HG02840 (cell line): ENCODE data around the gene GSE1.

Experiments used
- ATAC-seq: cut with Tn5 transposase; IDR thresholded peaks from one replicate; pipeline ENCODE4 v1.9.1; 2021; ENCODE audit warnings: mild to moderate bottlenecking, moderate library complexity, moderate number of reproducible peaks; ENCODE audit not compliant: unreplicated experiment, low FRiP score

GSE1 gene

DNA sequence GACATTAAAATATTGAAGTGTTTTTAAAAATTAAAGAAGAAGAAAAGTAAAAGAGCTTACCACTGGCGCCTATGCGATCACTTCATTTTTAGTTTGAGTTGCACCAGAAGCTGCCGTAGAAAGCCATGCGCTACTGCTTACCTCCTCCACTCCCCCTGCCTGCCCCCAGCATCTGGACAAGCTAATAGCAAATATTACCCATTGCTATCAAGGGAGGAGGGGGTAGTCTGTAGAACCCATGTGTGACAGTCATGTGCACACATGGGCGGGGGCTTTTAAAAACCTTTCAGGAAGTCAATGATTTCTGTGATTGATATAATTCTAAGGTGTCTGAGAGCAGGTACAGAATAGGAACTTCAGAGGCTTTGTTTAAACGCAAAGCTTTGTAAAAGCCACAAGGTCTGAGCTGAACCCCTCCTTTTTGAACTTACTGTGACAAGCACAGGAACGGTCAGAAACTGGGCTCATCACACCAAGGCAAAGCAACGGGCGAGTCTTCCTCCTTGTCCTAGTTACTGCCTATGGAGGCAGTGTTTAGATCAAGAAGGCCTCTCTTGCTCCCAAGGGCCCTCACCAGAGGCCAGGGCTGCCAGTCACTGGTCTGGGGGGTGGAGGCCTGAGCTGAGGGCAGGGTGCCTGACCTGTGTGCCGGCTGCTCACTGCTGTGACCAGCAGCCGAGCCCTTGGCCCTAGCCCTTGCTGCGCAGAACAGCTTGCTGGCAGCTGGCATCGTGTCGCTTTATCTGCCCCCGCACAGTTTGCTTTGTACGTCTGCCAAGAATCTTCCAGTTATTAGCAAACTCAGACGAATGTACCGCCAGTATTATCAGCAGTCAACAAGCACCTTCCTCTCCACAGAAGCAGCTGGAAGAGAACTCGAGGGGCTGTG is 60.7 kb downstream of the GSE1 start:
- no peak for ATAC-seq

DNA sequence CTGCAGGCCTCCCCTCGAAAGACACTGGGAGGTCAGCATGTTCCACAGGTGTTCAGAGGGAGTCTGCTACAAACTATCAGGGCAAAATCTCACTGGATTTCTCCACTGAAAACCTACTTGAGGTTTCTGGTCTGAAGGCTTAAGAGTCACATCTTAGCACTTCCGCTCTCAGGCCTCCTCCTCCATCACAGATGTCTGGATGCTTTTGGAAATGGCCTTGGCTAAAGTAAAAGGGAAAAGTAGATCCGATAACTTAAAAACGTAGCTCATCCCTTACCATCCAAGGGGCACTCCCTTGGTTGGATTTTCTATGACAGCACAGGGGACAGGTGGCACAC is 61.3 kb downstream of the GSE1 start:
- ATAC-seq: no peak

DNA sequence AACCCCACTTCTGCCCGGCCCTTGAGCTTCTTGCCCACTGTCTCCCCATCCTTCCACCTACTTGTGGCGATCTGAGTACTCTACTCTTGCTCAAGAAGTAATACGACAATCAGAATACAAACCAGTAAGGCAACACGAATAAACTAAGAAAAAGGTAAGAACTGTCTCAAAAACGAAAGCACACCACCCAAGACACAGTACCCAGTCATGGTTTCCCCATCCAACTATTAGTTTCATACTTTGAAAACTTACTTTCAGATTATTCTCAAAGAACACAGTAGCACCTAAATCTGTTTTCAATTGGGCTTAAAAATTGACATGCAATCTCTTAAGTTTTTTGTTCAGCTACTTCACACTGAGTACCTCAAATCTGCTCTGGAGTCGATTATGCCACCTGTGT is 61.7 kb downstream of the GSE1 start:
- no peak for ATAC-seq

DNA sequence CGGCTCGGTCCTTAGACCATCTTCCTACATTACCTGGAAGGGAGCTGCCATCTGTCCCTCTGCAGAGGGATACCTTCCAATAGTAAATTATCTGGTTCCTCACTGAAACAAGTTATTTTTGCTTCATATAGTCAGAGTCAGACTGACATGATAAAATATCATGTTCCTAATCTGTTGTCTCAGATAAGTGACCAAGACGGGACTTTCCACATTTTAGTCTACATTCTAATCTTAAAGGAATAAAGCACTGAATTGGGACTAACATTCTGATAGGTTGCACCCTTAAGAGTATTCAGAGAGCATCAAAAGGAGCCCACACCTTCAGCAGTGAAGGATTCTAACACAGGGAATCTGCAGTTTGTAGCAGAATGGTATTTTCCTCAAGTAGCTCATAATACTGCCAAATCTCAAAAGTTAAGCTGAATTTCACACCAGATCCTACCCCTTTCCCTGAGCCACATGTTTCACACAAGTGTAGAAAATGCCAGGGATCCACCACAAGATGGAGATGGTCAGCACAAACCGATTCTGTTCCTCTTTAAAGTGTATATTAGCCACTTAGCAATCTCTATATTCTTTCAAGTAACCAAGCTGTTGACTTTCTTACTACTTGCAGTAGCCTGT is 62.2 kb downstream of the GSE1 start:
- ATAC-seq: no peak

DNA sequence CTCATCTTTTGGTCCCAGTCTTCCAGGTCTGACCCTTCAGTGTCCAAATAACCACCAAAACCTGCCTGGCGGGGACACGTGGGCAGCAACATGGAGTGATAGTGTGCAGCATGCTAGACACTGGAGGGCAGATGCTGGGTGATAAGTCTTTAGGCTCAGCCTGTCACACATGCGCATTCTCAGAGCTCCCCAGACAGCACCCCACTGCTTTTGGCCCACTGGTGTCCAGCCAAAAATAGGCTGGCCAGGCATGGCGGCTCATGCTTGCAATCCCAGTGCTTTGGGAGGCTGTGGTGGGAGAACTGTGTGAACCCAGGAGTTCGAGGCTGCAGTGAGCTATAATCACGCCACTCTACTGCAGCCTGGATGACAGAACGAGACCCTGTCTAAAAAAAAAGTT is 63.3 kb downstream of the GSE1 start:
- no peak for ATAC-seq

DNA sequence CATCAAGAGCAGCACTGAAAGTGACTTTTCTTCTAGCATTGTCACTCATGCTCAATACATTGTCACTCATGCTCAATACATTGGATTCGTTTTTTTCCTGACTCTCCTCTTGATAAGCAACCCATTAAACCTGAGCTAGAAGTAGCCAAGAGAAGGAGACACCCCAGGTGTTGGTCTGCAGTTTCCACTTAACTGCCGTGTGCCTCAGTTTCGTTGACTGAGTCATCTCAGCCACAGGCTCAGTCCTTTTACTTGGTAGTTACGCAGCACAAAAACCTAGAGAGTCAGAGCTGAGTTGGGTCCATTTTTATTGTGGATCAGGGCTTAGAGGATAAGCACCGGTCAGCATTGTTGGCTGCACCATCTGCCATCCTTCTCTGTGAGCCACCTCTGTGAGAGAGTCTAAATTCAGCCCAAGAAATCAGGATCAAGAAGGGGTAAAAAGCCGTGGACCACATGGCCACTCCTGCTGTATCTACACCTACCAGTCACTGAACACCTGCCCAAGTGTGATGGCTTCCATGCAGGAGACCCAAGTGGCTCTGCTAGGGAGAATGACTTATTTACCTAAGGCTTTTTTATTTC is 64.4 kb downstream of the GSE1 start:
- no peak for ATAC-seq

DNA sequence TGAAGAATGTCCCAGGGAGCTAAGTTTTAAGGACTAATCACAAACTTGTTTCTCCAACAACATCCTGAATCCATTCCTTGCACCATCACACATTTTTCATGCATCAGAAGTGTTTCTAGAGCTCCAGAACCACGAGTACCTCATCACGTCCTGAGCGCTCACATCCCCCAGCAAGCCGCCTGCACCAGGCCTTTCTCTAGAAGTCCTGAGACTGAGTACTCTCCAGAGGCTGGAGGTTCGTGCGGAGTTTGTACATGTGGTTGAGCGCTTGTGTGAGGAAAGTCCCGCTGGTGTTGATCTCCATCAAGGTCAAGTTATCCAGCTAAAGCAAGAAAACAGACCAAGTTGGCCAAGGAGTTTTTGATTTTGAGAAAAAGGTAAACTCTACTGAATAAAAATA is 64.9 kb downstream of the GSE1 start:
- no peak for ATAC-seq

DNA sequence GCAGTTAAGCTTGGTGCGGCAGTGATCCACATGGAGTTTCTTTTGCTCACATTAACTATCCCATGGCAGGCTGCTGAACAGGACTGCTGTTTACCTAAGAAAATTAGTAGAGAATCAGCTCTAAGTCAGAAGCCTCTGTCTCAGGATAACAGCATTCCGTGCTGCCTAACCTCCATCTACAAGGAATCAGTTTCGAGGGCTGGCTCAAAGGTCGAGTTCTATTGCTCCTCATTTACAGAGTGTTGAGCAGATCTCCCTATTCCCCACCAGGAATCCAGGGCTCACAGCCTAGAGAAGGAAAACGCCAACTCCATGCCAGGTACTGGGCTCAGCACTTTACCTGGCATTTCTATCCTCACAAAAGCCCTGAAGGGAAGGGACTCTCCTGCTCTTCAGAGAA is 65.7 kb downstream of the GSE1 start:
- no peak for ATAC-seq

DNA sequence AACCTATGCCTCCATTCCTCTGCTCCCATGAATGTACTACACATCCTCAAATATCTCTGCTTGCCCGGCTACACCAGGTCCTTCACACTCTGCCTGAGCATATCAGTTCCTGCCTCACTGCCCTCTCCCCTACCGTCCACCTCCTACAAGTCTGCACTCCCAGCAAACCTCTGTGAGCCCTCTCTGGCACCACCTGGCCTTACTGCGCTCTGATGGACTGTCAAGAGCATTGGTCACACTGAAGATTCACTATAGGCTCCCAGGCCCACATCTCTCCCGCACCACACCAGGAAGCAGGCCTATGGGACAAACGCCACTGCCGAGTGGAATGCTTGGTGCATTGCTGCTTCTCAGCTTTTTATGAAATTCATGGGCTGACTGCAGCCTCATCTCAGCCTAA is 66.7 kb downstream of the GSE1 start:
- no peak for ATAC-seq

DNA sequence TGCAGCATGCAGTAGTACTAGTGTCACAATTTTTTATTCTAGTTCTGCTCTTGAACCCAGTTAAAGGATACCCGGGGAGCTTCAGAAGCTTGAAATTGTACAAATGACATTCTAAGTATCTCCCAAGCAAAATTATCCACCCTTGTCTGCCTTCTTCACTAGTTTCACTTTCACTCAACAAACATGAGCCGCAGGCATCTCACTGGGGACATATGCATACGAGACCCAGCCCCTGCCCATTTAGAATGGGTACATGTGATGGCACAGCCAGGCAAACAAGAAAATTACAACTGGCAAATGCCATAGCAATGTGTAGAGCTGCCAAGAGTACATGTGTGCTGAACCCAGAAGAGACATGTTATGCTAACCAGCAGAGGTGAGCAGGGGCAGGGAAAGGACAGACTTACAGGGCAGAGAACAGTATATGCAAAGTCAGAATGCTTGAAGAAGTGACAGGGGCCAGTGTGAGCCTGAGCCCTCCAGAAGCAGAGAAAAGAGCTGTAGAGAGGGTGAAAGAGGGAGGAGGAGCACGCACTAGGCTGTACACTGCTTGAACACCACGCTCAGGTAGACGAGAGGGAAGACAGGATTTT is 67.3 kb downstream of the GSE1 start:
- ATAC-seq: no peak

DNA sequence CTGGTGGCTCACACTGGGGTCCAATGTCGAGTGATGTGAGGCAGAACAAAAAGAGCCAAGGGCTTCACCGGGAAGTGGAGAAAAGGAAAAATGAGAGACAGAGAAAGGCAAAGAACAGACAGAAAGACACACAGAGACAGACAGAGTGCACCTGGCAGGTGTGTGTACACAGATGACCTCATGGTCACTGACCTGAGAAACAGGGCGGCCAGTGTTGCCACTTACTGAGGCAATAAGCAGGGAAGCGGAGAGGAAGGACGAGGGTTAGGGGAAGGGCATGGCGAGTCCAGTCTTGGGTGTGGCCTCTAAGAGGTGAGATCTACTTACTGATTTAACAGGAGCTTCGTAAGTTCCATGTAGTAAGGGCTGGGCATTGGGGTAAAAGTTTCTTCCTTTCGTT is 68.1 kb downstream of the GSE1 start:
- ATAC-seq: no peak

DNA sequence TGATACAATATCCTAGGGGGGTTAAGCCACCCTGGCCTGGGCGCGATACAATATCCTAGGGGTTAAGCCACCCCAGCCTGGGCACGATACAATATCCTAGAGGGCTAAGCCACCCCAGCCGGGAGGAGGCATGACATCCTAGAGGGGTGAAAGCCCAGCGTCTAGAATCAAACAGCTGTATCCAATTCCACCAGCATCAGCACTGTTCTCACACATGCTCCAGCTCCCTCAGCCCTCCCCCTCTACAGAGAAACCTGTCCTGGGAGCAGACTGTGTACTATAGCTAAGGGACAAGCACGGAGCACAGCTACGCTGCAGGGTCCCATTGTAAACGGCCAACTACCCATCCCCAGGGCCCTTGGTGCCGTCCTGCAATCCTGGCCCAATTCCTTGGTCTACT is 69.4 kb downstream of the GSE1 start:
- no peak for ATAC-seq

DNA sequence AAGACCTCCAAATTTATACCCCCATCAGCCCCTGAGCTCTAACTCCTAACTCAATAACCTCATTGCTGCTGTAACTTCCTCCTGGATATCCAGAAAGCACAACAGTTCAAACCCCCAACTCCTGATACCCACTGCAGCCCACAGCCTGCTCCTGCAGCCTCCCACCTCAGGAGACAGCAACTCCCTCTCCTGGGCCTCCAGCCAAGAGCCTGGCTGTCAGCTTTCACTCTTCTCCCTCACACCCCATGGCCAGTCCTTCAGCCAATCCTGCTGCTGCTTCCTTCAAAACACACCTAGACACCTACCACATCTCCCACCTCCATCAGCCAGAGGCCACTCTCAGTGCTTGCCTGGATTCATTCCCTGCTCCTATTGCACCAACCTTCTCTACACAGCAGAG is 70.2 kb downstream of the GSE1 start:
- ATAC-seq: no peak

DNA sequence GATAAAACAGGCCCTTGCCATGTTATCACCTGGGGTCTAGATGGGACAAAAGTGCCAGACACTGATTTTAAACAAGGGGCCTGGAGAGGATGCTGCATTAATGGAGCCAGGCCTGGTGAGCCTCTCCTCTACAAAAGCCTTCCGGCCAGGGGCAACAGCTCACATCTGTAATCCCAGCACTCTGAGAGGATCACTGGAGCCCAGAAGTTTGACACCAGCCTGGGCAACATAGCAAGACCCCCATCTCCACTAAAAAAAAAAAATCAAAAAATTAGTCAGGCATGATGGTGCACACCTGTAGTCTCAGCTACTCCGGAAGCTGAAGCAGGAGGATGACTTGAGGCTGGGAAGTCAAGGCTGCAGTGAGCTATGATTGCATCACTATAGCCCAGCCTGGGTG is 72.1 kb downstream of the GSE1 start:
- no peak for ATAC-seq

DNA sequence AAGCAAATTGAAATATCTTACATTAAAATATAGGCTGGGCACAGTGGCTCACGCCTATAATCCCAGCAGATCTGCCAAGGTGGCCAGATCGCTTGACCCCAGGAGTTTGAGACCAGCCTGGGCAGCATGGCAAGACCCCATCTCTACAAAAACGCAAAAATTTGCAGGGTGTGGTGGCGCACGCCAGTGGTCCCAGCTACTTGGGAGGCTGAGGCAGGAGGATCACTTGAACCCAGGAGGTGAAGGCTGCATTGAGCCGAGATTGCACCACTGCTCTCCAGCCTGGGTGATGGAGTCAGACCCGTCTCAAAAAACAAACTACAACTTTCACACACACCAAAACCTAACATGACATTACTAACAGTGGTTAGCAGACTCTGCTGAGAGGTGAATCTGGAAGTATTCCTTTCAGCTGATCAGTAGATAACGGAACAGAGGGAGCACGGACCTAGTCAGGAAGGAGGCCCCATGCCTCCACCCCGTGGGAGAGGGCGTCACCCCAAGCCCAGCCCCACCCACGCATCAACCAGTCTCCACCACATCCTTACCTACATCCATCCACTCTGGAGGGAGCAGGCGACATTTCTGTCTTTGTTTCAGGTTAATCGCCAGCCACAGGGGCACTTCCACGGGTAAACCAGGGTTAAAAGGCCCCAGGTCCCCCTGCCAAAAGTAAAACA is 73.9 kb downstream of the GSE1 start:
- no peak for ATAC-seq

DNA sequence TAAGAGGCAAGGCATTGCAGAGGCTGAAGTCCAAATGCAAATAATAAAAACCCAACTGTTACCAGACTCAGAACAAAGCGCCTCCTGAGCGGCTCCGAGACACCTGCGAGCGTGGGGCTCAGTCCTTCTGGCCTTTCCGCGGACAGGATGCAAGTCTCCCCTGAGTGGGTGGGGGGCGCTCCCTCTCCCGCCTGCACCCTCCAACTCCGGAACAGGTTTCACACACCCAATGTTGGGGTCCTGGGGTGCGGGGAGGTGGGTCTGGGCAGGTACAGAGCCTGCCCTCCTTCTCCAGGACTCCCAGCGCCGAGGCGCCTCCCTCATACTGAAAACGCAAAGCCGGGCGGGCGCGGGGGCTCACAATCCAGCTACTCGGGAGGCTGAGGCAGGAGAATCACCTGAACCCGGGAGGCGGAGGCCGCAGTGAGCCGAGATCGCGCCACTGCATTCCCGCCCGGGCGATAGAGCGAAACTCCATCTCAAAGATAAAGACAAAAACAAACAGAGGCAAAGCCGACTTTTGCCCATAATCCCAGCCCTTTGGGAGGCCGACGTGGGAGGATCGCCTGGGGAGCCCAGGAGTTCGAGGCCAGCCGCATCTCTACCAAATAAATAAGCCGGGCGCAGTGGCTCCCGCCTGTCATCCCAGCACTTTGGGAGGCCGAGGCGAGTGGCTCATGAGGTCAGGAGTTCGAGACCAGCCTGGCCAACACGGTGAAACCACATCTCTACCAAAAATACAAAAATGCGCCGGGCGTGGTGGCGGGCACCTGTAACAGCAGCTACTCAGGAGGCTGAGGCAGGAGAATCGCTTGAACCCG is 74.7 kb downstream of the GSE1 start:
- no peak for ATAC-seq

DNA sequence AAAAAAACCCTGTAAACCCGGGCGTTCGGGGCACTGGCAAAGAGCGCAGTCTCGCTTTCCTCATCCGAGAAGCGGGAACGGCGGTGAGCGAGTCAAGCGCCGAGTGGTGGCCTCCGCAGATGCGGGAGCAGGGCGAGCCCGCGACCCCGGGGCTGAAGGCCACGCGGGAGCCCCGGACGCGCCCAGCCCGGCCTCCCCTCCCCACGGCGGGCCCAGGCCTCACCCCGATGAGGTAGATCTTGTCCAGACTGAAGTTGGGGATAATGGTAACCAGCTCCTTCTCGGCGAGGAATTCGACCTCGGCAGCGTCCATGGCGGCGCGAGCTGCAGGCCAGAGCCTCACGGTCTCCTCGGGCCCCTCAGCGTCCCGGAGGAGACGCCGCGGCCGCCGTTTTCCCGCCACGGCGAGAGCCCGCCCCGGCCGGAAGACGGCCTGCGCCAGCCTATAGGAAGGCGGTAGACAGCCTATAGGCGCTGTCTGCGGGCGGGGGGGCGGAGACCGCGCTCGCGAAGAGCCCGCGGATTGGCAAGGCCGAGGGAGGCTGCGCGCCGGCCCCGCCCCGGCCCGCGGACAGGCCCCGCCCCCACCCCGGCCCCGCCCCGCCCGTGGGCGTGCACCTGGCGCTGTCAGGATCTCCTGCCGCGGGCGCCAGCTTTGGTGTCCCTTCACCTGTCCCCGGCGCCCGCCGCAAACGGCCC is 75.6 kb downstream of the GSE1 start, which contains the start of gene GINS2:
TSS of gene GINS2 (minus strand) at position 369 of the 699 bp plus-strand sequence. CDS start at position 313, 56 bp downstream.
- ATAC-seq: peak; percentile 88

DNA sequence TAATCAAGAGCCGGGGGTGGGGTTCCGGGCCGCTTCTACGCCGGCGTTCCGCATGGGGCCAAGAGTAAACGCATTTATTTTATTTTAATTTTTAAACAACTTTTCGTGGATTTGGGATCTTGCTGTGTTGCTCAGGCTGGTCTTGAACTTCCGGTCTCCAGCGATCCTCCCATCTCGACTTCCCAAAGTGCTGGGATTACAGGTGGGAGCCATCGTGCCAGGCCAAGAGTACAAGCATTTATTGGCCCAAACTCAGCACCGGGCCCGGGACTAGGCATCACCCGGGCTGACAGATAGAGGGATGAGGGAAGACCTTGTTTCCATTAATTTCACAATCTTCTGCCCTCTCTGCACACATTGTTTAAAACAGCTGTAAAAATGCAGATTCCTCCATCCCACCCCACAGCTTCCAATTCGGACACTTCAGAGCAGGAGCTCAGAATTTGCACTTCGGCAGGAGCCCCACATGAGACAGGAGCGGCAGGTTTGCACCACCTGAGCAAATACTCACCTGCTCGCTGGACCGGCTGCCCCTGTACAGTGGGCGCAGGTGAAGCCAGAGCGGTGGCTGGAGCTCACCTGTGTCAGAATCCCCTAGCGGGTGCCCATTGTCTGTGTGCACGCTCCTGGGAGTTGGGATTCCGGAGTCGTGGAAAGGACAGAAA is 76.3 kb downstream of the GSE1 start:
- ATAC-seq: no peak

DNA sequence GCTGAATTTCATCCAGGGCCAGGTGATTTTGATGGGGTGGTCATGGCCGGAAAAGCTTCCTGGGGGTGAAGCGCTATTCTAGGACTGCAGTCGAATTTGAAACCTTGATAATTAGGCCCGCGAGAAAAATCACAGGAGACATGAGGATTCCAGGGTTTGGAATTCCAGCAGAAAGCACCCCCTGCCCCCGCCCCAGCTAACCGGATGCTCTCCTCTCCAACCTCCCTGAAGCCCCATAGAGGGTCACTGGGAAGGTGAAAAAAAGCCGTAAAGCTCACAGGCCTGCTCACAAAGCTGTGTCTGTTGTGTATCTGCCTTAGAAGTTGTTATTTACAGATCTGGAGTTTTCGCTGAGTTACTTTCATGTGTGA is 76.8 kb downstream of the GSE1 start:
- no peak for ATAC-seq
